Colonic mucosa (tissue), 4 donors: ENCODE data around the gene PTGIS. TPM values are rescaled to one million over a fixed set of nuclear protein-coding genes. Genes with fewer than 3 reads are reported as not detected.

Experiments used
- DNase-seq: peaks from one replicate; pipeline ENCODE4 v3.0.0-alpha.2; 2020
- H3K27ac ChIP-seq: fragments of 200-600 bp; one replicate; pipeline ENCODE4 v1.8.0; 2021
- H3K27me3 ChIP-seq: fragments of 200-600 bp; one replicate; pipeline ENCODE4 v1.8.0; 2021
- H3K36me3 ChIP-seq: fragments of 200-600 bp; one replicate; pipeline ENCODE4 v1.8.0; 2021
- H3K4me1 ChIP-seq: fragments of 200-600 bp; one replicate; pipeline ENCODE4 v1.8.0; 2021; ENCODE audit warnings: mild to moderate bottlenecking
- H3K4me3 ChIP-seq: fragments of 200-600 bp; one replicate; pipeline ENCODE4 v1.8.0; 2021
- H3K9ac ChIP-seq, 2 donors: one replicate each; pipeline ENCODE4 v1.7.0; 2013; ENCODE audit warnings: control low read depth in 2 of 2, low read depth in 2 of 2, low read length in 2 of 2
- H3K9me3 ChIP-seq: fragments of 200-600 bp; one replicate; pipeline ENCODE4 v1.8.0; 2021
- intact Hi-C: fragments of 100-400 bp; cut with DNase I; formaldehyde crosslinking; loops from one replicate; pipeline ENCODE4 v1.14.1; 2022
- total RNA-seq, 2 donors: library from RNA; stranded (reverse); fragmentation: NEBNext Ultra II Directional in 1 of 2; extraction: Animal tissue kit (Norgen Biotek cat#: 25700) in 1 of 2; gene quantifications; one replicate each; pipeline ENCODE4 v1.2.1, GENCODE V29; 2021
- TF ChIP-seq, protein P1 (sequence below): fragments of 200-600 bp; IDR thresholded peaks from one replicate; pipeline ENCODE4 v1.8.0; 2022; ENCODE audit warnings: antibody characterized with exemption, mild to moderate bottlenecking
- donor health status: healthy.
- donor health status: DM: no; HTN: no; CAD: no.
- donor health status: DM: no; HTN: no; CAD: no.

PTGIS gene
- total RNA-seq, 2 donors from 2014 or later = 0.94 to 8.0 TPM

DNA sequence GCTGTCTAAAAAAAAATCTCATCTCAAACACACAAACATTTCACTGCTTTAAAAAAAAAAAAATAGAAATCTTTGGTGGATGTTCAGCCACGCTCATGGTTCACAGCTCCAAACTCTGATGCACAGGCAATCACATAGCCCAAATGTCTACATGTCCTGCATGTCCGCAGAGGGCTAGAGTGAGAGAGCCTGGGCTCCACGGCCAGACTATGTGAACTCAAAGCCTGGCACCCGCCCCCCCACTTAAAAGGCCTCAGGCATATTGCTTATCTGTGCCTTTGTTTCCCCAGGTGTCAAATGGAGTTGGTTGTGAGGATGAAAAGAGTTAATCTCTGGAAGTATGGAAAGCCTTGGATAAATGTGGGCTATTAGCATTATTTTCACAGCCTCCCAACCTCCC is 10.5 kb upstream of the PTGIS start:
- Histone ChIP-seq H3K27me3 (no peaks in the 10 kb centered on the region), H3K27ac (no peak overlapping the region), H3K9ac (no peak overlapping the region), H3K4me3 (no peak overlapping the region), H3K36me3 (no peaks in the 10 kb centered on the region), H3K9me3 (no peaks in the 10 kb centered on the region), H3K4me1 (no peaks in the 10 kb centered on the region)
- TF ChIP-seq, protein P1, sequence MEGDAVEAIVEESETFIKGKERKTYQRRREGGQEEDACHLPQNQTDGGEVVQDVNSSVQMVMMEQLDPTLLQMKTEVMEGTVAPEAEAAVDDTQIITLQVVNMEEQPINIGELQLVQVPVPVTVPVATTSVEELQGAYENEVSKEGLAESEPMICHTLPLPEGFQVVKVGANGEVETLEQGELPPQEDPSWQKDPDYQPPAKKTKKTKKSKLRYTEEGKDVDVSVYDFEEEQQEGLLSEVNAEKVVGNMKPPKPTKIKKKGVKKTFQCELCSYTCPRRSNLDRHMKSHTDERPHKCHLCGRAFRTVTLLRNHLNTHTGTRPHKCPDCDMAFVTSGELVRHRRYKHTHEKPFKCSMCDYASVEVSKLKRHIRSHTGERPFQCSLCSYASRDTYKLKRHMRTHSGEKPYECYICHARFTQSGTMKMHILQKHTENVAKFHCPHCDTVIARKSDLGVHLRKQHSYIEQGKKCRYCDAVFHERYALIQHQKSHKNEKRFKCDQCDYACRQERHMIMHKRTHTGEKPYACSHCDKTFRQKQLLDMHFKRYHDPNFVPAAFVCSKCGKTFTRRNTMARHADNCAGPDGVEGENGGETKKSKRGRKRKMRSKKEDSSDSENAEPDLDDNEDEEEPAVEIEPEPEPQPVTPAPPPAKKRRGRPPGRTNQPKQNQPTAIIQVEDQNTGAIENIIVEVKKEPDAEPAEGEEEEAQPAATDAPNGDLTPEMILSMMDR = no peak
- DNase-seq = no peak
- intact Hi-C loops = no loop called here

DNA sequence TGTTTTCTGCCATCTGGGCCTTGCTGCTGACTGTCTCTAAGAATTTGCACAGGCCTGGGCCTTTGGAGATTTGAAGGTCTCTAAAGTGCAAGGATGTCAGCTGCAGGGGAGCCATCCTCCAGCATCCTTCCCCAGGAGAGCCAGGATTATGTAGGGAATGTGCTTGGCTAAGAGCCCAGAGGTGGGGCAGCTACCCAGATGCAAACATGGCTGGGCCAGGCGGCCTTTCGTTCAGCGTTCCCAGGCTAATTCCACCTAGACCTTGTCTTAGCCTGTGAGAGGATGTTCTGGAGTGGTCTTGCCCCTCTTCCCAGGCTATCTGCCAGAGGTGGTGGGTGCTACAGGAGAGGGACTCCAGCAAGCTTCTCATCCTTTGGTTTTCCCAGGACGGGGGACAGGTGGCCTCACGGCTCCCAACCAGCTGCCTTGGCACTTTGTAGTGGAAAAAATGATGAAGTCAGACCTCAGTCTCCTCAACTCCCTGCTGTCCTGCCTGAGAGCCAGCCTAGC is 7.7 kb upstream of the PTGIS start:
- H3K9me3 ChIP-seq = no peaks in the 10 kb centered on the region
- DNase-seq = no peak
- TF ChIP-seq, protein P1 = no peak
- no peak overlapping the region for H3K9ac ChIP-seq
- no peaks in the 10 kb centered on the region for H3K4me1 ChIP-seq
- no peaks in the 10 kb centered on the region for H3K36me3 ChIP-seq
- H3K27ac ChIP-seq = no peak overlapping the region
- H3K27me3 ChIP-seq = no peaks in the 10 kb centered on the region
- no peak overlapping the region for H3K4me3 ChIP-seq
- intact Hi-C loops = no loop called here

DNA sequence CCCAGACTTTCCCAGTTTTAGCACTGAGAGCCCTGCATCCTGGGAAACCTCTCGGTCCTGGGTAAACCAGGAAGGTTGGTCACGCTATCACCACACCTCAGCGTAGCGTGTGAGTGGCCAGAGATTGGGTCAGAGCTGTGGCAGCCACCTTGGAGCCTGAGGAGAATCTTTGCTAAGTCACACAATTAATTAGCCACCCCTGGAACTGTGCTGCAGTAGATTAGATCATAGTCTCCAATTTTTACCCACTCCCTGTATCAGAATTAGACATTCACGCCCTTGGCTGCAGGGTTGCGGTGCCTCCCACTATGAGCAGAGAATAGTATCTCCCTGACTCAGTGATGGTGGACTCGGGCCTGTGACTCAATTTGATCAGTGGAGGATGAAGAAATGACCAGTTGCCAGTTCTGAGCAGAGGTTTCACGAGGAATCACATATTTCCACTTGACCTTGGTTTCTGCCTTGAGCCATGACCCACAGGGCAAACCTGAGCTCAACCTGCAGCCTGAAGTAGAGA is 6.0 kb upstream of the PTGIS start:
- Histone ChIP-seq H3K9ac (no peak overlapping the region), H3K27ac (no peak overlapping the region), H3K27me3 (no peaks in the 10 kb centered on the region), H3K4me3 (no peak overlapping the region), H3K9me3 (no peaks in the 10 kb centered on the region), H3K4me1 (no peaks in the 10 kb centered on the region), H3K36me3 (no peaks in the 10 kb centered on the region)
- TF ChIP-seq, protein P1 = no peak
- intact Hi-C loops = no loop called here
- DNase-seq = no peak

DNA sequence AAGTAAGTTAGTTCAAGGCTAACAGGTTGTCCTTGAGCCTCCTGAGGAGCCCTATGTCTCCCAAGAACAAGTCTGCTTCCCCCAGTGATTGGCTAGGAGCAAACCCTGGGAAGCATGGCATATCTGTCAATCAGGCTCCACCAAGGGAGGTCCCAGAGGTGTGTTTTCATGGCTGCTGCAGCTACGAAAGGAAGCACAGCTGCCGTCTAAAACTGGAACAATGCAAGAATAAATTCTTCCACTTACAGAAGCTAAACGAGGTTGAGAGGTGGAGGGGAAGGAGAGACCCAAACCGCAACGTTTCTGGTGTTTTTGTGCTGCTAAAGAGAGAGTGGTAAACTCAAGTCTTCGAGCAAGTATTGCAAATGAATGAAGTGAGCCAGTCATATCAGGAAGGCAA is 4.9 kb upstream of the PTGIS start:
- TF ChIP-seq, protein P1 = no peak
- Histone ChIP-seq H3K9me3 (no peaks in the 10 kb centered on the region), H3K36me3 (no peaks in the 10 kb centered on the region), H3K9ac (no peak overlapping the region), H3K27me3 (peaks cover 5% of the 10 kb centered on the region), H3K4me3 (no peak overlapping the region), H3K27ac (no peak overlapping the region), H3K4me1 (no peaks in the 10 kb centered on the region)
- intact Hi-C loops = no loop called here
- no peak for DNase-seq

DNA sequence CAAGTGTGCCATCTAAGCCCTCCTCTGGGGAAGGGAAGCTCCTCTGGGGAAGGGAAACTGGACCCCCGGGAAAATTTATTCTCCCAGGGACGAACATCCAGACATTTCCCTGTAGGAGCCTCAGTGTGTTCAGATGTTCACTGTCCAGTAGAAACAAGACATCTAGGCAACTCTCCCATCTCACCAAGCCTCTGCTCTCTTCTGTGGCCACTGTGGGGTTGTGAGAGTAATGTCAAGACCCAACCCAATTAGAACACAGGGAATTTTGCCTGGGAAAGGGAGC is 3.6 kb upstream of the PTGIS start:
- Histone ChIP-seq H3K9ac (no peak overlapping the region), H3K4me3 (no peak overlapping the region), H3K4me1 (no peaks in the 10 kb centered on the region), H3K9me3 (no peaks in the 10 kb centered on the region), H3K27ac (no peak overlapping the region), H3K27me3 (peaks cover 18% of the 10 kb centered on the region), H3K36me3 (no peaks in the 10 kb centered on the region)
- DNase-seq = no peak
- intact Hi-C loops = no loop called here
- TF ChIP-seq, protein P1 = no peak
